GM19023 (cell line): ENCODE measurements around the gene SPRYD3.
"Not testable (repeated sequence)": the region's sequence is repeated elsewhere in the genome, so short reads cannot be mapped to it uniquely, and the experiment has no call there.

Experiments used
- ATAC-seq: cut with Tn5 transposase; IDR thresholded peaks from one replicate; pipeline ENCODE4 v1.9.1; 2021; ENCODE audit warnings: mild to moderate bottlenecking, moderate library complexity; ENCODE audit not compliant: unreplicated experiment

The SPRYD3 gene

GRCh38 chr12:53033832-53034231 is 45.4 kb downstream of the SPRYD3 start:
- not testable (repeated sequence) for ATAC-seq

- ATAC-seq, result no peak
These were observed 47.6 kb downstream of the SPRYD3 start for GRCh38 chr12:53031616-53032015.

- ATAC-seq, result not testable (repeated sequence)
These were observed 52.2 kb downstream of the SPRYD3 start for GRCh38 chr12:53027014-53027413.

- ATAC-seq, result no peak
These were observed 53.9 kb downstream of the SPRYD3 start for GRCh38 chr12:53025250-53025649.

GRCh38 chr12:53014709-53015108 is 64.5 kb downstream of the SPRYD3 start:
- no peak for ATAC-seq
